ENCODE measurements around the gene ABHD17A. TPM values are rescaled to one million over a fixed set of nuclear protein-coding genes. Genes with fewer than 3 reads are reported as not detected.

Gene ABHD17A
- total and polyA plus RNA-seq, 7 experiments from 2014 or later = 92.9 to 175 (median 135) TPM

GRCh38 chr19:1855828-1856255 is 29.5 kb downstream of the ABHD17A start:
- Mint-ChIP-seq H3K27me3 (no peaks in the 10 kb centered on the region), H3K27ac (peak overlapping the region; percentile 82 to 96 (median 91)), H3K36me3 (peaks cover 0 to 2% (median 0%) of the 10 kb centered on the region in 5 donors), H3K4me3 (peak overlapping the region; percentile 79 to 91 (median 87)), H3K4me1 (peaks cover 9 to 68% (median 51%) of the 10 kb centered on the region in 7 donors), H3K9me3 (no peaks in the 10 kb centered on the region)
- ChIA-PET POLR2A (interaction anchor here (0.5 to 2.8 kb wide), 9 partner anchors 9 to 1095 kb away, joined by 3 to 21 read pairs (median 3); partner anchors contain the start of gene CIRBP), CTCF (interaction anchor here (0.6 kb wide), 1 partner anchor 18 kb away, joined by 5 read pairs; no protein-coding TSS in a partner anchor)
- Histone ChIP-seq H3K36me3 (ENCODE audit: control insufficient read depth in 2 of 3, insufficient read depth in 3 of 3, low read length in 3 of 3) (peaks cover 0 to 3% (median 0%) of the 10 kb centered on the region in 3 experiments), H3K27ac (ENCODE audit: low read depth, low read length) (peak overlapping the region; percentile 93), H3K4me3 (ENCODE audit: low read length) (peak overlapping the region; percentile 84), H3K9me3 (ENCODE audit: control insufficient read depth in 2 of 3, low read length in 3 of 3) (no peaks in the 10 kb centered on the region), H3K27me3 (ENCODE audit: control insufficient read depth in 2 of 2, insufficient read depth in 2 of 2, low read length in 2 of 2) (no peaks in the 10 kb centered on the region), H3K4me1 (ENCODE audit: control insufficient read depth in 2 of 2, insufficient read depth in 2 of 2, low read length in 2 of 2) (peaks cover 28 to 82% of the 10 kb centered on the region in 2 donors)
- intact Hi-C loops (cut with micrococcal nuclease) = loop anchor here (1.0 to 10.0 kb wide), 4 partner anchors 7 to 591 kb away; partner anchors contain the start of genes ATP8B3 (in 1 of the 2), CIRBP (in 1 of the 2) and KLF16 (in 1 of the 2)
- DNase-seq = peak in 4 of 9 donors; percentile 36 to 45 (median 41)
- peak; percentile 6 for ATAC-seq

- peak overlapping the region; percentile 93 for H3K27ac ChIP-seq (ENCODE audit: low read depth, low read length)
- no peaks in the 10 kb centered on the region for H3K27me3 ChIP-seq (ENCODE audit: control insufficient read depth in 2 of 2, insufficient read depth in 2 of 2, low read length in 2 of 2)
- peak overlapping the region; percentile 82 to 96 (median 91) for H3K27ac Mint-ChIP-seq
- no peaks in the 10 kb centered on the region for H3K27me3 Mint-ChIP-seq
- H3K36me3 ChIP-seq (ENCODE audit: control insufficient read depth in 2 of 3, insufficient read depth in 3 of 3, low read length in 3 of 3) = peaks cover 0 to 3% (median 0%) of the 10 kb centered on the region in 3 experiments
- peak overlapping the region; percentile 84 for H3K4me3 ChIP-seq (ENCODE audit: low read length)
- no peaks in the 10 kb centered on the region for H3K9me3 Mint-ChIP-seq
- CTCF ChIA-PET = no interaction called here
- H3K4me3 Mint-ChIP-seq = peak overlapping the region; percentile 79 to 91 (median 87)
- peaks cover 11 to 66% (median 51%) of the 10 kb centered on the region in 7 donors for H3K4me1 Mint-ChIP-seq
- POLR2A ChIA-PET = interaction anchor here (0.5 to 2.8 kb wide), 6 partner anchors 8 to 48 kb away, joined by 3 to 21 read pairs (median 4); no protein-coding TSS in a partner anchor
- ATAC-seq = peak; percentile 78
- intact Hi-C loops (cut with micrococcal nuclease) = loop anchor here (1.0 to 10.0 kb wide), 4 partner anchors 8 to 590 kb away; partner anchors contain the start of genes ATP8B3 (in 1 of the 2), CIRBP (in 1 of the 2) and KLF16 (in 1 of the 2)
- H3K9me3 ChIP-seq (ENCODE audit: control insufficient read depth in 2 of 3, low read length in 3 of 3) = no peaks in the 10 kb centered on the region
- peaks cover 28 to 76% of the 10 kb centered on the region in 2 donors for H3K4me1 ChIP-seq (ENCODE audit: control insufficient read depth in 2 of 2, insufficient read depth in 2 of 2, low read length in 2 of 2)
- peaks cover 0 to 2% (median 0%) of the 10 kb centered on the region in 5 donors for H3K36me3 Mint-ChIP-seq
- peak; percentile 58 to 89 (median 73) for DNase-seq
These were observed 30.1 kb downstream of the ABHD17A start for GRCh38 chr19:1855040-1855827.

GRCh38 chr19:1854542-1855039 is 30.7 kb downstream of the ABHD17A start:
- no peaks in the 10 kb centered on the region for H3K27me3 Mint-ChIP-seq
- H3K36me3 Mint-ChIP-seq = peaks cover 0 to 2% (median 0%) of the 10 kb centered on the region in 5 donors
- ChIA-PET POLR2A (interaction anchor here (0.6 to 1.0 kb wide), 3 partner anchors 47 to 603 kb away, joined by 3 read pairs; no protein-coding TSS in a partner anchor), CTCF (no interaction called here)
- ATAC-seq (no peak), DNase-seq (peak in 1 of 9 donors; percentile 24)
- Histone ChIP-seq H3K36me3 (ENCODE audit: control insufficient read depth in 2 of 3, insufficient read depth in 3 of 3, low read length in 3 of 3) (peaks cover 0 to 3% (median 0%) of the 10 kb centered on the region in 3 experiments), H3K27me3 (ENCODE audit: control insufficient read depth in 2 of 2, insufficient read depth in 2 of 2, low read length in 2 of 2) (no peaks in the 10 kb centered on the region), H3K4me3 (ENCODE audit: low read length) (peak overlapping the region; percentile 30), H3K9me3 (ENCODE audit: control insufficient read depth in 2 of 3, low read length in 3 of 3) (no peaks in the 10 kb centered on the region), H3K27ac (ENCODE audit: low read depth, low read length) (peak overlapping the region; percentile 93), H3K4me1 (ENCODE audit: control insufficient read depth in 2 of 2, insufficient read depth in 2 of 2, low read length in 2 of 2) (peaks cover 28 to 69% of the 10 kb centered on the region in 2 donors)
- no peaks in the 10 kb centered on the region for H3K9me3 Mint-ChIP-seq
- peaks cover 11 to 66% (median 50%) of the 10 kb centered on the region in 7 donors for H3K4me1 Mint-ChIP-seq
- H3K4me3 Mint-ChIP-seq = peak overlapping the region in 9 of 10 donors; percentile 75 to 91 (median 87)
- intact Hi-C loops (cut with micrococcal nuclease) = loop anchor here (1.0 to 10.0 kb wide), 4 partner anchors 9 to 590 kb away; partner anchors contain the start of genes ATP8B3 (in 1 of the 2), CIRBP (in 1 of the 2) and KLF16 (in 1 of the 2)
- H3K27ac Mint-ChIP-seq = peak overlapping the region; percentile 53 to 93 (median 89)

DNA sequence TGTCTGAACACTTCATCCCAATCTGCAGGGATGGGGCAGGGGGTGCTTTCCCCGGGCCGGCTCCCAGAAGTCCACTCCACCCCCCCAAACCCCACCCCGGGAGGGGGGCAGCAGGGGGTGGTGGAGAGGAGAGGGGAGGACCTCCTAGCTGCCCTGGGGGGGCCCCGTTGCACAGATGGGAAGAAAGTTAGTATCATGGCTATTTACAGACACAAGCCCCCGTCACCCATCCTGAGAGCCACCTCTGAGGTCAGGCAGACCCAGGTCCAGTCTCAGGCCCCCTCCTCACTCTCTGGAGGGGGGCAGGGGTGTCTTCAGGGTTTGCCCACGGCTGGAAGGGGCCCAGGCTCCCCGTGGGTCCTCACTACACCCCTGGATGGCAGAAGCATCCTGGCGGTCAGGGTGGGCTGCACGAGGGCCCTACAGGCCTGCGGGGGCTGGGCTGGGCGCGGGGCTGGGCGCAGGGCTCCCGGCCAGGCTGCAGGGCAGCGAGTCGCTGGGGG is 31.2 kb downstream of the ABHD17A start:
- Histone ChIP-seq H3K4me1 (ENCODE audit: control insufficient read depth in 2 of 2, insufficient read depth in 2 of 2, low read length in 2 of 2) (peaks cover 28 to 66% of the 10 kb centered on the region in 2 donors), H3K27ac (ENCODE audit: low read depth, low read length) (peak overlapping the region; percentile 93), H3K27me3 (ENCODE audit: control insufficient read depth in 2 of 2, insufficient read depth in 2 of 2, low read length in 2 of 2) (no peaks in the 10 kb centered on the region), H3K9me3 (ENCODE audit: control insufficient read depth in 2 of 3, low read length in 3 of 3) (no peaks in the 10 kb centered on the region), H3K4me3 (ENCODE audit: low read length) (no peak overlapping the region), H3K36me3 (ENCODE audit: control insufficient read depth in 2 of 3, insufficient read depth in 3 of 3, low read length in 3 of 3) (peaks cover 0 to 3% (median 0%) of the 10 kb centered on the region in 3 experiments)
- H3K27me3 Mint-ChIP-seq = no peaks in the 10 kb centered on the region
- intact Hi-C loops (cut with micrococcal nuclease) = loop anchor here in 1 of 2 donors (10.0 kb wide), 1 partner anchor 589 kb away; the partner anchor contains the start of gene CIRBP
- peak overlapping the region in 1 of 9 donors; percentile 78 for H3K27ac Mint-ChIP-seq
- DNase-seq (no peak), ATAC-seq (no peak)
- H3K4me1 Mint-ChIP-seq = peaks cover 11 to 63% (median 45%) of the 10 kb centered on the region in 7 donors
- H3K36me3 Mint-ChIP-seq = peaks cover 0 to 2% (median 0%) of the 10 kb centered on the region in 5 donors
- CTCF ChIA-PET = interaction anchor here (0.8 kb wide), 1 partner anchor 26 kb away, joined by 3 read pairs; no protein-coding TSS in a partner anchor
- peak overlapping the region in 3 of 10 donors; percentile 83 to 89 (median 86) for H3K4me3 Mint-ChIP-seq
- POLR2A ChIA-PET = interaction anchor here (0.6 to 1.0 kb wide), 3 partner anchors 48 to 602 kb away, joined by 3 read pairs; no protein-coding TSS in a partner anchor
- H3K9me3 Mint-ChIP-seq = no peaks in the 10 kb centered on the region

DNA sequence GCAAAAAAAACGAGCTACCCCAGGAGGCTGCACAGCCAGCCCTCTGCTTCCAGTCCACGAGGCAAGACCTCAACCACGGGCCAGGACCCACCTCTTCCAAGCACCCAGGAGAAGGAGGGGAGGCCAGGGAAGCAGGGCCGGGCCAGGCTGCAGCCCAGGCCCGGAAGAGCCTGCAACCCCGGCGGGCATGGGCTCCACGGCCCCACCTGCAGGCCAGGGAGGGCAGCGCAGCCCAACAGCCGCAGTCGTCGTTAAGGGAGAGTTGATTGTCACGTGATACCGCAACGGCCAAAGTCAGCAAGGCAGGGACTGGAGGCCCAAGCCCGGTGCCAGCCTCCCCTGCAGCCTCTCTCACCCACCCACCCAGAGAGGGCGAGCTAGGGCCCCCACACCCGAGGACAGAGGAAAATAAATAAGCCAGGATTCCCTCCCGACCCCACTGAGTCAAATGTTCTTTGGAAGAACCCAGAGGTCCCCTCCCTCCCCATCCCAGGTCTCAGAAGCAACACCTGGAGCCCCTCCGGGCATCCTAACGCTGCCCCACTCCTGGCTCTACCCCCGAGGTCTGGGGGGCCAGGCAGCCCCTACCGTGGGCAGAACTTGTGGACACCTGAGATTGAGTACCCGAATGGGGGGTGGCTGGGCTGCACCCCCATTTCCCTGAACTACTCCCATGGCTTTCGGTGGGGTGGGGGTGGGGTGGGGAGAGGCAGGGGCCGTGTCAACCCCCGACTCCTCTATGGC is 31.8 kb downstream of the ABHD17A start:
- POLR2A ChIA-PET = interaction anchor here (1.0 kb wide), 1 partner anchor 594 kb away, joined by 3 read pairs; no protein-coding TSS in a partner anchor
- Histone ChIP-seq H3K4me3 (ENCODE audit: low read length) (no peak overlapping the region), H3K4me1 (ENCODE audit: control insufficient read depth in 2 of 2, insufficient read depth in 2 of 2, low read length in 2 of 2) (peaks cover 28 to 64% of the 10 kb centered on the region in 2 donors), H3K27ac (ENCODE audit: low read depth, low read length) (peak overlapping the region; percentile 93), H3K9me3 (ENCODE audit: control insufficient read depth in 2 of 3, low read length in 3 of 3) (no peaks in the 10 kb centered on the region), H3K36me3 (ENCODE audit: control insufficient read depth in 2 of 3, insufficient read depth in 3 of 3, low read length in 3 of 3) (peaks cover 0 to 3% (median 0%) of the 10 kb centered on the region in 3 experiments), H3K27me3 (ENCODE audit: control insufficient read depth in 2 of 2, insufficient read depth in 2 of 2, low read length in 2 of 2) (no peaks in the 10 kb centered on the region)
- peak overlapping the region; percentile 28 to 97 (median 94) for H3K27ac Mint-ChIP-seq
- CTCF ChIA-PET = interaction anchor here (0.8 kb wide), 1 partner anchor 25 kb away, joined by 3 read pairs; no protein-coding TSS in a partner anchor
- H3K4me3 Mint-ChIP-seq = peak overlapping the region; percentile 72 to 87 (median 82)
- intact Hi-C loops (cut with micrococcal nuclease) = loop anchor here in 1 of 2 donors (1.0 to 10.0 kb wide), 2 partner anchors 52 to 589 kb away; partner anchors contain the start of genes ADAT3, CIRBP and SCAMP4
- DNase-seq (peak; percentile 66 to 90 (median 72)), ATAC-seq (peak; percentile 50)
- H3K4me1 Mint-ChIP-seq = peaks cover 11 to 62% (median 47%) of the 10 kb centered on the region in 7 donors
- H3K27me3 Mint-ChIP-seq = no peaks in the 10 kb centered on the region
- peaks cover 0 to 2% (median 0%) of the 10 kb centered on the region in 5 donors for H3K36me3 Mint-ChIP-seq
- no peaks in the 10 kb centered on the region for H3K9me3 Mint-ChIP-seq
